Keratinocyte (primary cell): ENCODE results near the gene HNRNPDL. TPM values are rescaled to one million over a fixed set of nuclear protein-coding genes. Genes with fewer than 3 reads are reported as not detected.
"Not testable (repeated sequence)": the region's sequence is repeated elsewhere in the genome, so short reads cannot be mapped to it uniquely, and the experiment has no call there.

ENCODE experiments used
- DNase-seq: peaks from one replicate; pipeline ENCODE4 v3.0.0-alpha.2; 2011; ENCODE audit warnings: low read depth, missing footprints, low spot score
- FAIRE-seq: peaks from 2 replicates; lab custom pipeline; 2011; peaks lifted over from hg19 to GRCh38; lab: Jason Lieb, UNC
- H2AFZ ChIP-seq: 2 replicates; pipeline ENCODE4 v1.6.0; 2012; ENCODE audit warnings: low read length, control low read depth, inconsistent platforms; ENCODE audit not compliant: control insufficient read depth
- H3K27ac ChIP-seq: 2 replicates; pipeline ENCODE4 v1.5.1; 2011; ENCODE audit warnings: low read length; ENCODE audit not compliant: control insufficient read depth, insufficient read depth
- H3K27me3 ChIP-seq: 3 replicates; pipeline ENCODE4 v1.6.0; 2011; ENCODE audit warnings: low read length; ENCODE audit not compliant: control insufficient read depth, insufficient read depth; ENCODE audit errors: extremely low read depth
- H3K36me3 ChIP-seq, 2 experiments: 2 replicates in 1 of 2; 3 replicates in 1 of 2; pipeline ENCODE4 v1.5.1; 2011; ENCODE audit warnings: low read length in 2 of 2, mild to moderate bottlenecking in 1 of 2; ENCODE audit not compliant: control insufficient read depth in 2 of 2, insufficient read depth in 2 of 2; ENCODE audit errors: extremely low read depth in 1 of 2
- H3K4me1 ChIP-seq: 3 replicates; pipeline ENCODE4 v1.5.1; 2011; ENCODE audit warnings: low read length; ENCODE audit not compliant: control insufficient read depth, insufficient read depth; ENCODE audit errors: extremely low read depth
- H3K4me2 ChIP-seq: 3 replicates; pipeline ENCODE4 v1.6.0; 2011; ENCODE audit warnings: low read depth, low read length; ENCODE audit not compliant: control insufficient read depth, insufficient read depth; ENCODE audit errors: extremely low read depth
- H3K4me3 ChIP-seq, 3 experiments: fragments of 200-600 bp in 1 of 3; sonication (generic) in 1 of 3; 2 replicates in 2 of 3; 3 replicates in 1 of 3; pipeline ENCODE4 v1.5.1; 2011 to 2016; ENCODE audit warnings: low read length in 3 of 3, mild to moderate bottlenecking in 3 of 3, control low read depth in 2 of 3, inconsistent platforms in 1 of 3, low read depth in 1 of 3, mixed read lengths in 1 of 3, mixed run types in 1 of 3, moderate library complexity in 1 of 3; ENCODE audit not compliant: control insufficient read depth in 2 of 3, insufficient read depth in 2 of 3; ENCODE audit errors: extremely low read depth in 1 of 3
- H3K79me2 ChIP-seq: 2 replicates; pipeline ENCODE4 v1.6.0; 2012; ENCODE audit warnings: low read length; ENCODE audit not compliant: control insufficient read depth, insufficient read depth
- H3K9ac ChIP-seq: 3 replicates; pipeline ENCODE4 v1.6.0; 2011; ENCODE audit warnings: low read length; ENCODE audit not compliant: control insufficient read depth, insufficient read depth; ENCODE audit errors: extremely low read depth
- H3K9me1 ChIP-seq: 3 replicates; pipeline ENCODE4 v1.6.0; 2011; ENCODE audit warnings: low read length; ENCODE audit not compliant: control insufficient read depth, insufficient read depth; ENCODE audit errors: extremely low read depth
- H3K9me3 ChIP-seq: 2 replicates; pipeline ENCODE4 v1.5.1; 2012; ENCODE audit warnings: low read depth, low read length; ENCODE audit not compliant: control insufficient read depth
- H4K20me1 ChIP-seq: 3 replicates; pipeline ENCODE4 v1.6.0; 2011; ENCODE audit warnings: low read length; ENCODE audit not compliant: control insufficient read depth, insufficient read depth; ENCODE audit errors: extremely low read depth
- CTCF ChIP-seq, 3 experiments: IDR thresholded peaks in 1 of 3; conservative IDR thresholded peaks in 1 of 3; optimal IDR thresholded peaks in 1 of 3; 2 replicates in 2 of 3; 3 replicates in 1 of 3; pipeline versions ENCODE3 to v1.5.1; 2011; ENCODE audit warnings: low read length in 3 of 3, mild to moderate bottlenecking in 3 of 3, moderate library complexity in 2 of 3, control low read depth in 1 of 3, inconsistent platforms in 1 of 3; ENCODE audit not compliant: insufficient read depth in 2 of 3; ENCODE audit errors: extremely low read depth in 1 of 3
- EZH2 ChIP-seq: IDR thresholded peaks from one replicate; pipeline ENCODE4 v1.6.1; 2012; ENCODE audit warnings: inconsistent platforms, mild to moderate bottlenecking, low read length, moderate library complexity
- dilution Hi-C: fragments of 300-500 bp; cut with MboI; formaldehyde crosslinking; loops from one replicate; pipeline ENCODE4 v1.7.0; 2020; ENCODE audit warnings: low sequenced_read_pairs; ENCODE audit not compliant: extremely low pct_ligation_motif_present
- polyA plus RNA-seq, 5 experiments: library from polyadenylated mRNA; depleted of rRNA in 3 of 5; stranded (reverse) in 3 of 5; stranded (forward) in 1 of 5; unstranded in 1 of 5; fragments of >200 nt; gene quantifications; 1 replicate in 1 of 5; 2 replicates in 3 of 5; 3 replicates in 1 of 5; pipeline versions ENCODE4 v1.2.1 to v1.2.3, GENCODE V29; 2011 to 2012; ENCODE audit warnings: missing spikeins in 2 of 5, low read depth in 1 of 5, low replicate concordance in 1 of 5

Gene HNRNPDL
- polyA plus RNA-seq, 1 donor (not counting 4 experiments of a cell fraction or from before 2014, with no cell fraction given), result 292 TPM

- H4K20me1 ChIP-seq, dilution Hi-C loops, H3K4me3 ChIP-seq, H3K27ac ChIP-seq, H3K9me1 ChIP-seq, H2AFZ ChIP-seq, FAIRE-seq, H3K9me3 ChIP-seq, H3K27me3 ChIP-seq, H3K9ac ChIP-seq, H3K4me1 ChIP-seq, H3K36me3 ChIP-seq, DNase-seq, H3K4me2 ChIP-seq, H3K79me2 ChIP-seq: not testable (repeated sequence)
These were observed 45.7 kb upstream of the HNRNPDL start for GRCh38 chr4:82475931-82476330.

DNA sequence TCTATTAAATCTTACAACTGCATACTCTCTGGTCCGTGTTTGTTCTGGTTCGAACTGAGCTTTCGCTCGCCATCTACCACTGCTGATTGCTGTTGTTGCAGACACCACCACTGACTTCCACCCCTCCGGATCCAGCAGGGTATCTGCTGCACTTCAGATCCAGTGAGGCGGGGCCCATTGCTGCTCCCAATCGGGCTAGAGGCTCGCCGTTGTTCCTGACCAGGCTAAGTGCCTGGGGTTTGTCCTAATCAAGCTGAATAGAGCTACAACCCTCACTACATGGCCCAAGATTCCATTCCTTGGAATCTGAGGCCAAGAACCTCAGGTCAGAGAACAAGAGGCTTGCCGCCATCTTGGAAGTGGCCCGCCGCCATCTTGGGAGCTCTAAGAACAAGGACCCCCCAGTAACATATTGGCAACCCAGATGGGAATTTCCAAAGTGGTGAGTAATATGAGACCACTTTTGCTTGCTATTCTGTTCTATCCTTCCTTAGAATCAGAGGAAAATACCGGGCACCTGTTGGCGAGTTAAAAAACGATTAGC, 43.4 kb upstream of the HNRNPDL start:
- dilution Hi-C loops, result no loop called here
- FAIRE-seq, result no peak

GRCh38 chr4:82473080-82473479, 42.8 kb upstream of the HNRNPDL start:
- H4K20me1 ChIP-seq, H3K4me1 ChIP-seq, H3K27me3 ChIP-seq, H3K27ac ChIP-seq, H3K36me3 ChIP-seq, H3K4me2 ChIP-seq, H2AFZ ChIP-seq, FAIRE-seq, H3K9me1 ChIP-seq, H3K79me2 ChIP-seq, H3K9ac ChIP-seq, dilution Hi-C loops, H3K9me3 ChIP-seq, DNase-seq, H3K4me3 ChIP-seq: not testable (repeated sequence)

More for the DNA sequence above, 43.4 kb upstream of the HNRNPDL start:
- no peaks in the 10 kb centered on the region for H3K9me3 ChIP-seq
- TF ChIP-seq CTCF (optimal IDR thresholded peaks at IDR 0.05 in 1 of 3, IDR thresholded peaks at IDR 0.05 in 1 of 3, conservative IDR thresholded peaks at IDR 0.05 in 1 of 3; ENCODE audit: extremely low read depth in 1 of 3, insufficient read depth in 2 of 3, low read length in 3 of 3) (no peak), EZH2 (no peak)
- H3K4me1 ChIP-seq, result no peaks in the 10 kb centered on the region
- H4K20me1 ChIP-seq, result no peaks in the 10 kb centered on the region
- H3K27ac ChIP-seq, result no peak overlapping the region
- DNase-seq, result no peak
- H3K4me3 ChIP-seq, result no peak overlapping the region
- no peak overlapping the region for H3K9ac ChIP-seq
- H2AFZ ChIP-seq, result no peak overlapping the region
- no peaks in the 10 kb centered on the region for H3K9me1 ChIP-seq
- no peaks in the 10 kb centered on the region for H3K36me3 ChIP-seq
- H3K27me3 ChIP-seq, result no peaks in the 10 kb centered on the region
- H3K79me2 ChIP-seq, result no peaks in the 10 kb centered on the region
- no peak overlapping the region for H3K4me2 ChIP-seq
